ENCODE results near the gene AMPD2.
"Not testable (repeated sequence)": the region's sequence is repeated elsewhere in the genome, so short reads cannot be mapped to it uniquely, and the experiment has no call there.

- TF ChIP-seq POLR2A, POLR2AphosphoS5 (IDR thresholded peaks at IDR 0.05; ENCODE audit: low read depth, low read length): not testable (repeated sequence)
Observed at GRCh38 chr1:109669949-109670302, 50.3 kb downstream of the AMPD2 start.
